Activated naive CD4-positive, alpha-beta T cell treated with anti-CD3 and anti-CD28 coated beads, Interleukin-2, amount 50 U/mL, for 24 hours (primary cell): ENCODE results near the gene PRKCD.

Experiments
- H3K27ac Mint-ChIP-seq: one replicate; pipeline ENCODE4 v1.8.0; 2021; ENCODE audit warnings: mild to moderate bottlenecking, mixed read lengths
- H3K27me3 Mint-ChIP-seq: one replicate; pipeline ENCODE4 v1.8.0; 2021; ENCODE audit warnings: mixed read lengths
- H3K36me3 Mint-ChIP-seq: one replicate; pipeline ENCODE4 v1.8.0; 2021; ENCODE audit warnings: mixed read lengths
- H3K4me1 Mint-ChIP-seq: one replicate; pipeline ENCODE4 v1.8.0; 2021; ENCODE audit warnings: mixed read lengths
- H3K4me3 Mint-ChIP-seq: one replicate; pipeline ENCODE4 v1.8.0; 2021; ENCODE audit warnings: mild to moderate bottlenecking, mixed read lengths
- H3K9me3 Mint-ChIP-seq: one replicate; pipeline ENCODE4 v1.8.0; 2021; ENCODE audit warnings: mixed read lengths

Gene PRKCD

GRCh38 chr3:53160660-53161449 is at the start of gene PRKCD:
Gene PRKCD (plus strand): TSS chr3:53161209. CDS start chr3:53178423, 17,214 bp downstream.
- peaks cover 8% of the 10 kb centered on the region for H3K27me3 Mint-ChIP-seq
- H3K9me3 Mint-ChIP-seq: no peaks in the 10 kb centered on the region
- peak within 1 kb of the TSS; percentile 84 for H3K4me3 Mint-ChIP-seq
- H3K4me1 Mint-ChIP-seq: peaks cover 23% of the 10 kb centered on the region
- H3K36me3 Mint-ChIP-seq: no peaks in the 10 kb centered on the region
- H3K27ac Mint-ChIP-seq: peak within 1 kb of the TSS; percentile 68

GRCh38 chr3:53111822-53112221 is 49.2 kb upstream of the PRKCD start:
- H3K4me3 Mint-ChIP-seq: no peak overlapping the region
- H3K9me3 Mint-ChIP-seq: no peaks in the 10 kb centered on the region
- peaks cover 18% of the 10 kb centered on the region for H3K4me1 Mint-ChIP-seq
- peaks cover 7% of the 10 kb centered on the region for H3K36me3 Mint-ChIP-seq
- no peaks in the 10 kb centered on the region for H3K27me3 Mint-ChIP-seq
- H3K27ac Mint-ChIP-seq: no peak overlapping the region

GRCh38 chr3:53113293-53114010 is 47.6 kb upstream of the PRKCD start:
- Mint-ChIP-seq H3K9me3 (no peaks in the 10 kb centered on the region), H3K4me1 (peaks cover 18% of the 10 kb centered on the region), H3K27ac (no peak overlapping the region), H3K27me3 (no peaks in the 10 kb centered on the region), H3K36me3 (peaks cover 9% of the 10 kb centered on the region), H3K4me3 (no peak overlapping the region)

- H3K27me3 Mint-ChIP-seq: no peaks in the 10 kb centered on the region
- H3K36me3 Mint-ChIP-seq: peaks cover 10% of the 10 kb centered on the region
- H3K4me1 Mint-ChIP-seq: peaks cover 16% of the 10 kb centered on the region
- no peaks in the 10 kb centered on the region for H3K9me3 Mint-ChIP-seq
- no peak overlapping the region for H3K27ac Mint-ChIP-seq
- no peak overlapping the region for H3K4me3 Mint-ChIP-seq
These were observed 47.0 kb upstream of the PRKCD start for GRCh38 chr3:53114011-53114400.

GRCh38 chr3:53114412-53115074 is 46.5 kb upstream of the PRKCD start:
- H3K36me3 Mint-ChIP-seq: peaks cover 8% of the 10 kb centered on the region
- no peaks in the 10 kb centered on the region for H3K27me3 Mint-ChIP-seq
- no peak overlapping the region for H3K27ac Mint-ChIP-seq
- H3K4me1 Mint-ChIP-seq: peaks cover 11% of the 10 kb centered on the region
- H3K4me3 Mint-ChIP-seq: no peak overlapping the region
- no peaks in the 10 kb centered on the region for H3K9me3 Mint-ChIP-seq

- H3K4me3 Mint-ChIP-seq: no peak overlapping the region
- H3K36me3 Mint-ChIP-seq: peaks cover 6% of the 10 kb centered on the region
- no peaks in the 10 kb centered on the region for H3K9me3 Mint-ChIP-seq
- no peaks in the 10 kb centered on the region for H3K27me3 Mint-ChIP-seq
- peaks cover 4% of the 10 kb centered on the region for H3K4me1 Mint-ChIP-seq
- no peak overlapping the region for H3K27ac Mint-ChIP-seq
These were observed 44.1 kb upstream of the PRKCD start for GRCh38 chr3:53116956-53117355.

GRCh38 chr3:53120336-53120735 is 40.7 kb upstream of the PRKCD start:
- Mint-ChIP-seq H3K36me3 (peaks cover 13% of the 10 kb centered on the region), H3K4me1 (peaks cover 4% of the 10 kb centered on the region), H3K27me3 (no peaks in the 10 kb centered on the region), H3K27ac (no peak overlapping the region), H3K9me3 (no peaks in the 10 kb centered on the region), H3K4me3 (no peak overlapping the region)

GRCh38 chr3:53122255-53122932 is 38.6 kb upstream of the PRKCD start:
- H3K27me3 Mint-ChIP-seq: no peaks in the 10 kb centered on the region
- H3K27ac Mint-ChIP-seq: no peak overlapping the region
- peaks cover 13% of the 10 kb centered on the region for H3K36me3 Mint-ChIP-seq
- H3K9me3 Mint-ChIP-seq: no peaks in the 10 kb centered on the region
- H3K4me1 Mint-ChIP-seq: peaks cover 8% of the 10 kb centered on the region
- H3K4me3 Mint-ChIP-seq: no peak overlapping the region

GRCh38 chr3:53122933-53123305 is 38.1 kb upstream of the PRKCD start:
- Mint-ChIP-seq H3K27me3 (no peaks in the 10 kb centered on the region), H3K4me1 (peaks cover 8% of the 10 kb centered on the region), H3K27ac (no peak overlapping the region), H3K36me3 (peaks cover 13% of the 10 kb centered on the region), H3K9me3 (no peaks in the 10 kb centered on the region), H3K4me3 (no peak overlapping the region)

- H3K36me3 Mint-ChIP-seq: peaks cover 11% of the 10 kb centered on the region
- H3K27ac Mint-ChIP-seq: no peak overlapping the region
- H3K4me1 Mint-ChIP-seq: peaks cover 8% of the 10 kb centered on the region
- H3K9me3 Mint-ChIP-seq: no peaks in the 10 kb centered on the region
- H3K4me3 Mint-ChIP-seq: no peak overlapping the region
- H3K27me3 Mint-ChIP-seq: no peaks in the 10 kb centered on the region
These were observed 37.5 kb upstream of the PRKCD start for GRCh38 chr3:53123510-53123909.

- Mint-ChIP-seq H3K9me3 (no peaks in the 10 kb centered on the region), H3K36me3 (peaks cover 9% of the 10 kb centered on the region), H3K4me3 (no peak overlapping the region), H3K27ac (no peak overlapping the region), H3K27me3 (no peaks in the 10 kb centered on the region), H3K4me1 (peaks cover 12% of the 10 kb centered on the region)
These were observed 37.1 kb upstream of the PRKCD start for GRCh38 chr3:53123953-53124352.

- no peak overlapping the region for H3K4me3 Mint-ChIP-seq
- H3K36me3 Mint-ChIP-seq: peaks cover 7% of the 10 kb centered on the region
- H3K27ac Mint-ChIP-seq: no peak overlapping the region
- H3K9me3 Mint-ChIP-seq: no peaks in the 10 kb centered on the region
- H3K4me1 Mint-ChIP-seq: peaks cover 24% of the 10 kb centered on the region
- no peaks in the 10 kb centered on the region for H3K27me3 Mint-ChIP-seq
These were observed 34.4 kb upstream of the PRKCD start for GRCh38 chr3:53126601-53127000.

- peak overlapping the region; percentile 89 for H3K4me3 Mint-ChIP-seq
- H3K27me3 Mint-ChIP-seq: no peaks in the 10 kb centered on the region
- no peaks in the 10 kb centered on the region for H3K9me3 Mint-ChIP-seq
- H3K4me1 Mint-ChIP-seq: peaks cover 24% of the 10 kb centered on the region
- H3K36me3 Mint-ChIP-seq: peaks cover 2% of the 10 kb centered on the region
- H3K27ac Mint-ChIP-seq: peak overlapping the region; percentile 97
These were observed 31.7 kb upstream of the PRKCD start for GRCh38 chr3:53129344-53129743.

GRCh38 chr3:53130179-53131061 is 30.6 kb upstream of the PRKCD start, which contains the start of gene RFT1:
Gene RFT1 (minus strand): TSS chr3:53130435. CDS start chr3:53130400, 35 bp downstream.
- H3K4me1 Mint-ChIP-seq: peaks cover 24% of the 10 kb centered on the region
- no peaks in the 10 kb centered on the region for H3K27me3 Mint-ChIP-seq
- H3K27ac Mint-ChIP-seq: peak within 1 kb of the TSS; percentile 97
- H3K36me3 Mint-ChIP-seq: no peaks in the 10 kb centered on the region
- H3K4me3 Mint-ChIP-seq: peak within 1 kb of the TSS; percentile 89
- H3K9me3 Mint-ChIP-seq: no peaks in the 10 kb centered on the region

- peak overlapping the region; percentile 97 for H3K27ac Mint-ChIP-seq
- no peaks in the 10 kb centered on the region for H3K27me3 Mint-ChIP-seq
- H3K36me3 Mint-ChIP-seq: no peaks in the 10 kb centered on the region
- peaks cover 24% of the 10 kb centered on the region for H3K4me1 Mint-ChIP-seq
- H3K4me3 Mint-ChIP-seq: peak overlapping the region; percentile 89
- H3K9me3 Mint-ChIP-seq: no peaks in the 10 kb centered on the region
These were observed 29.9 kb upstream of the PRKCD start for GRCh38 chr3:53131096-53131495.
